OCI-LY7 (cell line): ENCODE data around the gene WIZ.

Experiments
- CTCF ChIP-seq: fragments of 200-600 bp; sonication (generic); conservative IDR thresholded peaks from 2 replicates; pipeline ENCODE4 v1.5.1; 2014; ENCODE audit warnings: mild to moderate bottlenecking, antibody characterized with exemption, low read length, moderate library complexity, mixed read lengths
- EZH2phosphoT487 ChIP-seq: fragments of 200-600 bp; sonication (generic); IDR thresholded peaks from 2 replicates; pipeline ENCODE4 v1.6.1; 2018; ENCODE audit warnings: low read depth, borderline replicate concordance, mild to moderate bottlenecking, mixed run types, antibody characterized with exemption, low read length, moderate library complexity, mixed read lengths

GRCh38 chr19:15443838-15444237 is 5.9 kb downstream of the WIZ start:
- TF ChIP-seq CTCF (no peak), EZH2phosphoT487 (no peak)
